ENCODE measurements around the gene GPR132. TPM values are rescaled to one million over a fixed set of nuclear protein-coding genes. Genes with fewer than 3 reads are reported as not detected.

The GPR132 gene
- polyA plus RNA-seq, 1 donor (not counting 4 experiments of a cell fraction or from before 2014, with no cell fraction given): not detected

- peak overlapping the region; percentile 65 for H3K9ac ChIP-seq (ENCODE audit: control insufficient read depth, extremely low read depth, insufficient read depth, low read length)
- DNase-seq (ENCODE audit: low read depth, low spot score) (no peak), FAIRE-seq (no peak)
- TF ChIP-seq, protein P1, sequence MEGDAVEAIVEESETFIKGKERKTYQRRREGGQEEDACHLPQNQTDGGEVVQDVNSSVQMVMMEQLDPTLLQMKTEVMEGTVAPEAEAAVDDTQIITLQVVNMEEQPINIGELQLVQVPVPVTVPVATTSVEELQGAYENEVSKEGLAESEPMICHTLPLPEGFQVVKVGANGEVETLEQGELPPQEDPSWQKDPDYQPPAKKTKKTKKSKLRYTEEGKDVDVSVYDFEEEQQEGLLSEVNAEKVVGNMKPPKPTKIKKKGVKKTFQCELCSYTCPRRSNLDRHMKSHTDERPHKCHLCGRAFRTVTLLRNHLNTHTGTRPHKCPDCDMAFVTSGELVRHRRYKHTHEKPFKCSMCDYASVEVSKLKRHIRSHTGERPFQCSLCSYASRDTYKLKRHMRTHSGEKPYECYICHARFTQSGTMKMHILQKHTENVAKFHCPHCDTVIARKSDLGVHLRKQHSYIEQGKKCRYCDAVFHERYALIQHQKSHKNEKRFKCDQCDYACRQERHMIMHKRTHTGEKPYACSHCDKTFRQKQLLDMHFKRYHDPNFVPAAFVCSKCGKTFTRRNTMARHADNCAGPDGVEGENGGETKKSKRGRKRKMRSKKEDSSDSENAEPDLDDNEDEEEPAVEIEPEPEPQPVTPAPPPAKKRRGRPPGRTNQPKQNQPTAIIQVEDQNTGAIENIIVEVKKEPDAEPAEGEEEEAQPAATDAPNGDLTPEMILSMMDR (optimal IDR thresholded peaks at IDR 0.05 in 1 of 3, IDR thresholded peaks at IDR 0.05 in 1 of 3, conservative IDR thresholded peaks at IDR 0.05 in 1 of 3; ENCODE audit: extremely low read depth in 1 of 3, insufficient read depth in 2 of 3, low read length in 3 of 3): no peak
- TF ChIP-seq EZH2 (IDR thresholded peaks at IDR 0.05; ENCODE audit: low read length): no peak
- dilution Hi-C loops (cut with MboI; ENCODE audit: extremely low pct_ligation_motif_present, low sequenced_read_pairs): no loop called here
- H3K4me2 ChIP-seq (ENCODE audit: control insufficient read depth, extremely low read depth, insufficient read depth, low read depth, low read length): peak overlapping the region; percentile 100
- peaks cover 14 to 29% of the 10 kb centered on the region in 2 experiments for H3K36me3 ChIP-seq (ENCODE audit: control insufficient read depth in 2 of 2, extremely low read depth in 1 of 2, insufficient read depth in 2 of 2, low read length in 2 of 2)
- peak overlapping the region in 1 of 3 experiments; percentile 39 for H3K4me3 ChIP-seq (ENCODE audit: control insufficient read depth in 2 of 3, extremely low read depth in 1 of 3, insufficient read depth in 2 of 3, low read depth in 1 of 3, low read length in 3 of 3)
- no peaks in the 10 kb centered on the region for H3K9me3 ChIP-seq (ENCODE audit: control insufficient read depth, low read depth, low read length)
- H4K20me1 ChIP-seq (ENCODE audit: control insufficient read depth, extremely low read depth, insufficient read depth, low read length): peaks cover 56% of the 10 kb centered on the region
- no peaks in the 10 kb centered on the region for H3K27me3 ChIP-seq (ENCODE audit: control insufficient read depth, extremely low read depth, insufficient read depth, low read length)
- H3K4me1 ChIP-seq (ENCODE audit: control insufficient read depth, extremely low read depth, insufficient read depth, low read length): peaks cover 62% of the 10 kb centered on the region
- H3K27ac ChIP-seq (ENCODE audit: control insufficient read depth, insufficient read depth, low read length): peak overlapping the region; percentile 71
- H3K79me2 ChIP-seq (ENCODE audit: control insufficient read depth, insufficient read depth, low read length): peaks cover 100% of the 10 kb centered on the region
- no peak overlapping the region for H2AFZ ChIP-seq (ENCODE audit: control insufficient read depth, low read length)
- H3K9me1 ChIP-seq (ENCODE audit: control insufficient read depth, extremely low read depth, insufficient read depth, low read length): peaks cover 6% of the 10 kb centered on the region
These were observed 49.3 kb downstream of the GPR132 start for GRCh38 chr14:105015905-105016304.

GRCh38 chr14:105015242-105015641 is 50.0 kb downstream of the GPR132 start:
- Histone ChIP-seq H3K36me3 (ENCODE audit: control insufficient read depth in 2 of 2, extremely low read depth in 1 of 2, insufficient read depth in 2 of 2, low read length in 2 of 2) (peaks cover 15 to 32% of the 10 kb centered on the region in 2 experiments), H4K20me1 (ENCODE audit: control insufficient read depth, extremely low read depth, insufficient read depth, low read length) (peaks cover 57% of the 10 kb centered on the region), H3K27ac (ENCODE audit: control insufficient read depth, insufficient read depth, low read length) (peak overlapping the region; percentile 19), H3K9ac (ENCODE audit: control insufficient read depth, extremely low read depth, insufficient read depth, low read length) (no peak overlapping the region), H3K4me2 (ENCODE audit: control insufficient read depth, extremely low read depth, insufficient read depth, low read depth, low read length) (no peak overlapping the region), H3K79me2 (ENCODE audit: control insufficient read depth, insufficient read depth, low read length) (peaks cover 100% of the 10 kb centered on the region), H2AFZ (ENCODE audit: control insufficient read depth, low read length) (no peak overlapping the region), H3K9me3 (ENCODE audit: control insufficient read depth, low read depth, low read length) (no peaks in the 10 kb centered on the region), H3K27me3 (ENCODE audit: control insufficient read depth, extremely low read depth, insufficient read depth, low read length) (no peaks in the 10 kb centered on the region), H3K9me1 (ENCODE audit: control insufficient read depth, extremely low read depth, insufficient read depth, low read length) (peaks cover 6% of the 10 kb centered on the region), H3K4me3 (ENCODE audit: control insufficient read depth in 2 of 3, extremely low read depth in 1 of 3, insufficient read depth in 2 of 3, low read depth in 1 of 3, low read length in 3 of 3) (no peak overlapping the region), H3K4me1 (ENCODE audit: control insufficient read depth, extremely low read depth, insufficient read depth, low read length) (peaks cover 62% of the 10 kb centered on the region)
- DNase-seq (ENCODE audit: low read depth, low spot score): no peak
- dilution Hi-C loops (cut with MboI; ENCODE audit: extremely low pct_ligation_motif_present, low sequenced_read_pairs): no loop called here
- no peak for FAIRE-seq
- no peak for TF ChIP-seq EZH2 (IDR thresholded peaks at IDR 0.05; ENCODE audit: low read length)
- TF ChIP-seq, protein P1 (optimal IDR thresholded peaks at IDR 0.05 in 1 of 3, IDR thresholded peaks at IDR 0.05 in 1 of 3, conservative IDR thresholded peaks at IDR 0.05 in 1 of 3; ENCODE audit: extremely low read depth in 1 of 3, insufficient read depth in 2 of 3, low read length in 3 of 3): no peak
